GM19035 (cell line): ENCODE measurements around the gene NSL1.
"Not testable (repeated sequence)": the region's sequence is repeated elsewhere in the genome, so short reads cannot be mapped to it uniquely, and the experiment has no call there.

Experiments used
- ATAC-seq: cut with Tn5 transposase; IDR thresholded peaks from one replicate; pipeline ENCODE4 v1.9.1; 2021; ENCODE audit not compliant: unreplicated experiment

The NSL1 gene

GRCh38 chr1:212785871-212786270 lies 5.7 kb downstream of the NSL1 start:
- no peak for ATAC-seq

GRCh38 chr1:212783976-212784375 lies 7.6 kb downstream of the NSL1 start:
- ATAC-seq: no peak

- ATAC-seq: no peak
Observed at GRCh38 chr1:212782422-212783154, 9.0 kb downstream of the NSL1 start.

- ATAC-seq: no peak
Observed at GRCh38 chr1:212781225-212781624, 10.4 kb downstream of the NSL1 start.

GRCh38 chr1:212780759-212781158 lies 10.8 kb downstream of the NSL1 start:
- ATAC-seq: no peak

GRCh38 chr1:212779086-212779485 lies 12.5 kb downstream of the NSL1 start:
- ATAC-seq: not testable (repeated sequence)

- ATAC-seq: no peak
Observed at GRCh38 chr1:212777151-212777550, 14.4 kb downstream of the NSL1 start.

- ATAC-seq: no peak
Observed at GRCh38 chr1:212775241-212775640, 16.3 kb downstream of the NSL1 start.

- ATAC-seq: no peak
Observed at GRCh38 chr1:212774584-212774983, 17.0 kb downstream of the NSL1 start.

GRCh38 chr1:212773011-212773410 lies 18.6 kb downstream of the NSL1 start:
- ATAC-seq: no peak

GRCh38 chr1:212771341-212771740 lies 20.2 kb downstream of the NSL1 start:
- no peak for ATAC-seq

- ATAC-seq: no peak
Observed at GRCh38 chr1:212769459-212770167, 22.0 kb downstream of the NSL1 start.

GRCh38 chr1:212766825-212767224 lies 24.8 kb downstream of the NSL1 start:
- ATAC-seq: not testable (repeated sequence)

GRCh38 chr1:212764718-212765281 lies 26.8 kb downstream of the NSL1 start:
- ATAC-seq: not testable (repeated sequence)

GRCh38 chr1:212762839-212763238 lies 28.7 kb downstream of the NSL1 start:
- ATAC-seq: no peak

- ATAC-seq: no peak
Observed at GRCh38 chr1:212762234-212762633, 29.3 kb downstream of the NSL1 start.

- ATAC-seq: no peak
Observed at GRCh38 chr1:212760126-212760823, 31.3 kb downstream of the NSL1 start.

GRCh38 chr1:212759683-212760082 lies 31.9 kb downstream of the NSL1 start:
- ATAC-seq: no peak

- ATAC-seq: no peak
Observed at GRCh38 chr1:212754680-212755079, 36.9 kb downstream of the NSL1 start.

GRCh38 chr1:212754193-212754592 lies 37.4 kb downstream of the NSL1 start:
- no peak for ATAC-seq

GRCh38 chr1:212753749-212754148 lies 37.8 kb downstream of the NSL1 start:
- ATAC-seq: no peak
